NT2/D1 (cell line): ENCODE measurements around the gene ADAM30.

Experiments
- SUZ12 ChIP-seq: IDR thresholded peaks from 2 replicates; pipeline ENCODE4 v1.6.1; 2011; ENCODE audit not compliant: insufficient read length, insufficient read depth; ENCODE audit errors: extremely low read depth
- YY1 ChIP-seq: IDR thresholded peaks from 2 replicates; pipeline ENCODE4 v1.6.1; 2011; ENCODE audit not compliant: insufficient read length, insufficient read depth

- TF ChIP-seq YY1 (no peak), SUZ12 (no peak)
Observed at GRCh38 chr1:119870917-119871596, 25.3 kb downstream of the ADAM30 start.
